PC-9 (cell line): Measurements from ENCODE around the gene NSD2. TPM values are rescaled to one million over a fixed set of nuclear protein-coding genes. Genes with fewer than 3 reads are reported as not detected.

ENCODE experiments used
- BruUV-seq: library from RNA; stranded (reverse); fragments of 400-500 nt; replicated peaks from 2 replicates; lab custom pipeline; 2021; lab: Mats Ljungman, UMichigan
- CTCF ChIA-PET: fragments of 300-600 bp; sonication (Branson Sonifier 250); formaldehyde crosslinking; loops from one replicate; lab custom pipeline; 2022; ENCODE audit warnings: antibody characterized with exemption; lab: Charles Lee
- POLR2A ChIA-PET: fragments of 300-600 bp; sonication (Branson Sonifier 250); formaldehyde crosslinking; loops from one replicate; lab custom pipeline; 2022; ENCODE audit warnings: antibody characterized with exemption; ENCODE audit not compliant: unreplicated experiment; lab: Charles Lee
- DNase-seq, 2 experiments: peaks; one replicate each; pipeline versions ENCODE4 v3.0.0 to v3.0.0-alpha.2; 2015 to 2022; ENCODE audit warnings: mixed read lengths in 1 of 2
- H2AFZ ChIP-seq: fragments of 200-600 bp; sonication (generic); 2 replicates; pipeline ENCODE4 v1.8.1; 2017; ENCODE audit warnings: antibody characterized with exemption
- H3F3A ChIP-seq: fragments of 200-600 bp; sonication (generic); 2 replicates; pipeline ENCODE4 v1.8.1; 2017; ENCODE audit warnings: antibody characterized with exemption, mild to moderate bottlenecking, low read depth; ENCODE audit not compliant: insufficient read depth
- H3K27ac ChIP-seq: fragments of 200-600 bp; sonication (generic); 2 replicates; pipeline ENCODE4 v1.6.1; 2016; ENCODE audit warnings: mixed run types
- H3K27me3 ChIP-seq: fragments of 200-600 bp; sonication (generic); 2 replicates; pipeline ENCODE4 v1.6.1; 2016; ENCODE audit warnings: low read depth, mixed run types; ENCODE audit not compliant: insufficient read depth
- H3K36me3 ChIP-seq: fragments of 200-600 bp; sonication (generic); 2 replicates; pipeline ENCODE4 v1.6.1; 2016; ENCODE audit warnings: low read depth, mixed run types
- H3K4me1 ChIP-seq: fragments of 200-600 bp; sonication (generic); replicated peaks from 2 replicates; pipeline ENCODE4 v1.6.1; 2016; ENCODE audit warnings: mixed run types; ENCODE audit not compliant: insufficient read depth
- H3K4me2 ChIP-seq: fragments of 200-600 bp; sonication (generic); 2 replicates; pipeline ENCODE4 v1.6.1; 2017; ENCODE audit warnings: mixed run types
- H3K4me3 ChIP-seq: fragments of 200-600 bp; sonication (generic); 2 replicates; pipeline ENCODE4 v1.6.1; 2016; ENCODE audit warnings: mixed run types
- H3K79me2 ChIP-seq: fragments of 200-600 bp; sonication (generic); 2 replicates; pipeline ENCODE4 v1.6.1; 2017; ENCODE audit warnings: low read depth, mixed run types
- H3K9me2 ChIP-seq: fragments of 200-600 bp; sonication (generic); 2 replicates; pipeline ENCODE4 v1.8.1; 2017; ENCODE audit warnings: mild to moderate bottlenecking; ENCODE audit not compliant: insufficient read depth
- H3K9me3 ChIP-seq: fragments of 200-600 bp; sonication (generic); 2 replicates; pipeline ENCODE4 v1.8.1; 2016; ENCODE audit warnings: low read depth; ENCODE audit not compliant: insufficient read depth
- H4K20me1 ChIP-seq: fragments of 200-600 bp; sonication (generic); 2 replicates; pipeline ENCODE4 v1.8.1; 2017; ENCODE audit not compliant: insufficient read depth
- CTCF ChIP-seq: fragments of 200-600 bp; sonication (generic); conservative IDR thresholded peaks from 2 replicates; pipeline ENCODE4 v1.6.1; 2017; ENCODE audit warnings: mixed run types, antibody characterized with exemption, mild to moderate bottlenecking, moderate library complexity
- EZH2 ChIP-seq: fragments of 200-600 bp; sonication (generic); IDR thresholded peaks from 2 replicates; pipeline ENCODE4 v1.8.0; 2017; ENCODE audit warnings: antibody characterized with exemption, low read depth
- intact Hi-C: fragments of 100-400 bp; cut with micrococcal nuclease; formaldehyde crosslinking; loops from one replicate; pipeline ENCODE4 v1.10.0; 2022; ENCODE audit not compliant: unreplicated experiment
- total RNA-seq: library from RNA; stranded (reverse); gene quantifications from 2 replicates; pipeline ENCODE4 v1.2.3, GENCODE V29; 2021

NSD2 gene
- total RNA-seq, 1 experiment from 2014 or later: 176 TPM

GRCh38 chr4:1863297-1864033 is 7.7 kb upstream of the NSD2 start:
- Histone ChIP-seq H3K9me3 (no peaks in the 10 kb centered on the region), H3K9me2 (no peaks in the 10 kb centered on the region), H3K79me2 (no peaks in the 10 kb centered on the region), H3K27ac (no peak overlapping the region), H3K36me3 (no peaks in the 10 kb centered on the region), H3K27me3 (no peaks in the 10 kb centered on the region), H3K4me1 (no peaks in the 10 kb centered on the region), H3K4me3 (no peak overlapping the region), H4K20me1 (no peaks in the 10 kb centered on the region), H3K4me2 (no peak overlapping the region), H2AFZ (no peak overlapping the region), H3F3A (peaks cover 16% of the 10 kb centered on the region; the same call in 1 of the 2 replicates)
- no peak for DNase-seq
- intact Hi-C loops: no loop called here
- CTCF ChIA-PET: interaction anchor here (0.5 kb wide), 1 partner anchor 115 kb away, joined by 4 read pairs; no protein-coding TSS in a partner anchor
- no TSS peak for BruUV-seq
- POLR2A ChIA-PET: no interaction called here
- no peak for TF ChIP-seq CTCF
- TF ChIP-seq EZH2: no peak

- TF ChIP-seq CTCF: no peak
- no peak for TF ChIP-seq EZH2
- Histone ChIP-seq H3K4me2 (no peak overlapping the region), H3K9me2 (no peaks in the 10 kb centered on the region)
These were observed 6.9 kb upstream of the NSD2 start for GRCh38 chr4:1864076-1865008.

GRCh38 chr4:1866189-1866661 is 5.0 kb upstream of the NSD2 start:
- no peak for DNase-seq
- no peak overlapping the region for H2AFZ ChIP-seq
- no peaks in the 10 kb centered on the region for H3K79me2 ChIP-seq
- H3F3A ChIP-seq: peaks cover 26% of the 10 kb centered on the region; the same call in 1 of the 2 replicates
- CTCF ChIA-PET: no interaction called here
- H3K36me3 ChIP-seq: no peaks in the 10 kb centered on the region
- no peak for TF ChIP-seq CTCF
- TF ChIP-seq EZH2: no peak
- peaks cover 15% of the 10 kb centered on the region; the same call in 1 of the 2 replicates for H3K4me1 ChIP-seq
- no peaks in the 10 kb centered on the region for H3K9me2 ChIP-seq
- BruUV-seq: no TSS peak
- no peaks in the 10 kb centered on the region for H4K20me1 ChIP-seq
- no peaks in the 10 kb centered on the region for H3K9me3 ChIP-seq
- intact Hi-C loops: no loop called here
- no peaks in the 10 kb centered on the region for H3K27me3 ChIP-seq
- no peak overlapping the region for H3K27ac ChIP-seq
- H3K4me3 ChIP-seq: no peak overlapping the region
- no peak overlapping the region for H3K4me2 ChIP-seq
- POLR2A ChIA-PET: no interaction called here

More at GRCh38 chr4:1864076-1865008, 6.9 kb upstream of the NSD2 start:
- no peaks in the 10 kb centered on the region for H3K36me3 ChIP-seq
- DNase-seq: no peak
- H3K27me3 ChIP-seq: no peaks in the 10 kb centered on the region
- no peaks in the 10 kb centered on the region for H3K79me2 ChIP-seq
- peaks cover 18% of the 10 kb centered on the region; the same call in 1 of the 2 replicates for H3F3A ChIP-seq
- H3K9me3 ChIP-seq: no peaks in the 10 kb centered on the region
- BruUV-seq: no TSS peak
- H3K4me1 ChIP-seq: peaks cover 8% of the 10 kb centered on the region; the same call in 1 of the 2 replicates
- H4K20me1 ChIP-seq: no peaks in the 10 kb centered on the region
- H3K27ac ChIP-seq: no peak overlapping the region
- ChIA-PET POLR2A (no interaction called here), CTCF (interaction anchor here (0.5 kb wide), 2 partner anchors 23 to 116 kb away, joined by 3 to 4 read pairs; no protein-coding TSS in a partner anchor)
- intact Hi-C loops: no loop called here
- H2AFZ ChIP-seq: no peak overlapping the region
- no peak overlapping the region for H3K4me3 ChIP-seq
